Activated naive CD4-positive, alpha-beta T cell treated with anti-CD3 and anti-CD28 coated beads, Interleukin-2, amount 10 ng/mL, durations not matched to agents 7 days and 5 days (primary cell): ENCODE results near the gene EVX2.

Experiments
- CTCF ChIA-PET: fragments of 350-600 bp; sonication (Branson Sonifier 250); formaldehyde crosslinking; loops from one replicate; lab custom pipeline; 2021; ENCODE audit warnings: antibody characterized with exemption; lab: Charles Lee
- DNase-seq: peaks from one replicate; pipeline ENCODE4 v3.0.0-alpha.2; 2020
- H3K27ac Mint-ChIP-seq: one replicate; pipeline ENCODE4 v1.8.0; 2021; ENCODE audit warnings: mild to moderate bottlenecking, moderate library complexity, mixed read lengths
- H3K27me3 Mint-ChIP-seq: one replicate; pipeline ENCODE4 v1.8.0; 2021; ENCODE audit warnings: mild to moderate bottlenecking, mixed read lengths
- H3K36me3 Mint-ChIP-seq: one replicate; pipeline ENCODE4 v1.8.0; 2021; ENCODE audit warnings: mixed read lengths
- H3K4me1 Mint-ChIP-seq: one replicate; pipeline ENCODE4 v1.8.0; 2021; ENCODE audit warnings: mixed read lengths
- H3K4me3 Mint-ChIP-seq: one replicate; pipeline ENCODE4 v1.8.0; 2021; ENCODE audit warnings: mild to moderate bottlenecking, moderate library complexity, mixed read lengths
- H3K9me3 Mint-ChIP-seq: one replicate; pipeline ENCODE4 v1.8.0; 2021; ENCODE audit warnings: mixed read lengths

Gene EVX2

DNA sequence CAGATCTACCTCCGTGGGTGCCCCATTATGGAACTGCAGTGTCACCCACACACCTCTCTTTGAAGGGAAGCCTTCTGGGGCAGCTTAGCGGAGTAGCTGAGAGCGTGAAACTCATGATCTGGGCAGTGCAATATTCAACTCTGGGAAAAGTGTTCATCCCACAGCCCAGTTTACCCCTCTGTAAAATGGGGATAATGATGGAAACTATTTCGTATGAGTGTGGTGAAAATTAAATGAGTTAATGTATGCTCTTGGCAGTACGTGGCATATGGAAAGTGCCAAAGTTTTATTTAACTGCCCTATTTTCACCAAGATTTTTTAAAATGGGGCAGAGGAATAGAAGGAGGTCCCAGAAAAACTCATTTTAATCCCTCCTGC is 11.5 kb downstream of the EVX2 start:
- DNase-seq = no peak
- Mint-ChIP-seq H3K4me3 (no peak overlapping the region), H3K9me3 (no peaks in the 10 kb centered on the region), H3K27ac (no peak overlapping the region), H3K27me3 (peaks cover 93% of the 10 kb centered on the region), H3K4me1 (no peaks in the 10 kb centered on the region), H3K36me3 (no peaks in the 10 kb centered on the region)
- CTCF ChIA-PET = interaction anchor here (1.1 kb wide), 1 partner anchor 48 kb away, joined by 3 read pairs; no protein-coding TSS in a partner anchor

DNA sequence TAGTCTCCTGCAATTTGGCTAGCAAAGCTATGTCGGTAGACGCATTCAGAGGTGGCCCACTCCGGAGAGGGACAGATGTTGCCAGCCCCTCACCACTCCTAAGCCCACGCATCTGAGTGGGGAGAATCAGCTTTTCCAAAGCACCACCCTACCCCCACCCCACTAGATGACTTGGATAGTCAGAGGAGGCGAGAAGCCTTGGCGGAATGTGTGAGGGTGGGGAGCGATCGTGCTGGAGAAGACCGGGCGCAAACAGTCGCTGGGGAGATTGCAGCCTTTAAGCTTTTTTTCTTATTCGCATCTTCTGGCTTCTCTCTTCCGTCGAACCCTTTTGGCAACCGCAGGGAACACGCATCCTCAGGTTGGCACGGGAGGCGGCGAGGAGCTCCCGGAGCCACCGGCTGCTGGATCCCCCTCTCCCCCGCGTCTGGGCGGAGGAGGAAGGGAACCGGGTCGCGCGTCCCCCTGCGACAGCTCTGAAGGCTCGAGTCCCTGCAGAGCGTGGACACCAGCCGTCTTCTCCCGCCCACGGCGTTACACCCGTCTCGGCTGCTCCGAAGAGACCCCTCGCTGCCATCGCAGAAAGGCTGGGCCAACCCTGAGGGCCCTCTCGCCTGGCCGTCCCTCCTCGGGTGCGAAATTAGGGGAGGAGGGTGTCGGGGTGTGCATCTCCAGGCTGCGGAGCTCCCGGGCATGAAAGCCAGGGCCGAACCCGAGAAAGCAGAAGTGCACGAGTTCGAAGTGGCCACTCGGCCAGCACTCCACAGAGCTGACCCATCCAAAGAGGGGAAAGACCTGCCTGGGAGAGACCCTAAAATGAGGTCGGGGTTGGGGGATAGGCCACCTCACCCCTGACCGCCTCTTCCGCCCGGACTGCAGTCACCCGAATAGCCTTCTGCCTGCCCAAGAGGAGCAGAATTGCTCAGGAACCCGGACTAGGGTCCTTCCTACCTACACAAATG is 12.2 kb downstream of the EVX2 start:
- no peaks in the 10 kb centered on the region for H3K9me3 Mint-ChIP-seq
- H3K36me3 Mint-ChIP-seq = no peaks in the 10 kb centered on the region
- H3K27ac Mint-ChIP-seq = no peak overlapping the region
- DNase-seq = no peak
- no peak overlapping the region for H3K4me3 Mint-ChIP-seq
- no peaks in the 10 kb centered on the region for H3K4me1 Mint-ChIP-seq
- peaks cover 97% of the 10 kb centered on the region for H3K27me3 Mint-ChIP-seq
- CTCF ChIA-PET = interaction anchor here (1.0 to 1.1 kb wide), 2 partner anchors 48 to 382 kb away, joined by 3 read pairs; no protein-coding TSS in a partner anchor

DNA sequence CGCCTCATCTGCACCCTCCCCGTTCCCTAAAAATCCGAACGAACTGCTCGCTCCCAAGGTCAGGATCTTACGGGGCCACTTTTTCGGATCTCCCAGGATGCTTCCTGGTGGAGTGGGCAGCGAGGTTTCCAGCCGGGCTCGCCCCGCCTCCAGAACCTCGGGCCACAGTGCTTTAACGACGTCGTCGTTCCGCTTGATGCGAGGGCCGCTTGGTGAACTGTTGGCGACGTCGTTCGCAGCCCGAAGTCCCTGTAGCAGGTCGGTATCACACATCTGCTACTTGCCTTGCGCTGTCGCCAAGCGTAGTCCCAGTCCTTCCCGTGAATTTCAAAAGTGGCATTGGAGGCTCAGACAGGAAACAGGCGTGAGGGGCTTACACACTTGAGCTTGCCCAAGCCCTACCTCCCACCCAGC is 15.3 kb downstream of the EVX2 start:
- H3K4me1 Mint-ChIP-seq = no peaks in the 10 kb centered on the region
- H3K27ac Mint-ChIP-seq = no peak overlapping the region
- H3K27me3 Mint-ChIP-seq = peaks cover 86% of the 10 kb centered on the region
- no peaks in the 10 kb centered on the region for H3K9me3 Mint-ChIP-seq
- no peak for DNase-seq
- no peaks in the 10 kb centered on the region for H3K36me3 Mint-ChIP-seq
- H3K4me3 Mint-ChIP-seq = no peak overlapping the region
- CTCF ChIA-PET = no interaction called here

DNA sequence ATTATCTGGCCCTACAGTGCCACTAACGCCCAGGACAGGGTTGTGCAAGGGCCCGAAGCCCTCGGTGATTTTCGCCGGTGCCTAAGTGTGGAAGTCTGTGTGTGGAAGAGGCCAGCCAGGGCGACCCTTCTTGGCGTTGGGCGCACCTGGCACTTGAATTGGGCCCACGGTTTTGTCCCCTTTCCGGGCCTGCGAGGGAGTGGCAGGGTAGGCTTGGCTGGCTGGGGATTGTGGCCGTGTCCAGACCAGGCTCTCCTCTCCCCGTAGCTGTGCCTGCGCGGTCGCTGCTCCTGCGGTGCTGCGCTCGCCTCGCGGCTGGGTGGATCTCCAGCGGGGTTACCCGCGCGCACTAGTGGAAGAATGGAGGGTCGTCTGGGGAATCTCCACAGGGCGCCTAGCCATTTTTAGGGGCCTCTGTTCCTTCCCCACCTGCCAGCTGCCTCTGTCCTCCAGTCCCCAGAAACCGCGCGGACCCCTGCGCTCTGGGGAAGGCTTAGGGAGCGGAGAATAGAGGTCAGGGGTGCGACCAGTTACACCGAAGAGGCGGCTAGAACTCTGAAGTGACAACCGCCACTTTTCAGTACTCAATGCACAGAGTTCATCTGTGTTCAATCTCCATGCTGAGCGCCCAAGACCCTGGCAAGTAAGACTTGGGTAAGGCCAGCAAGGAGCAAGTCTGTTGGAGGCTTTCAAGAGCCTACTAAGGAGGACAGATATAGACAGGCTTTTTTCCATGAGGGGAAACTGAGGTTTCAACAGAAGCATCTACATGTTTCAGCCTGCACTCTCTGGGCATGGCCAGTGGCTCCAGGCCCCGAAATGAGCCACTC is 16.0 kb downstream of the EVX2 start:
- Mint-ChIP-seq H3K27ac (no peak overlapping the region), H3K9me3 (no peaks in the 10 kb centered on the region), H3K4me3 (no peak overlapping the region), H3K4me1 (no peaks in the 10 kb centered on the region), H3K27me3 (peaks cover 79% of the 10 kb centered on the region), H3K36me3 (no peaks in the 10 kb centered on the region)
- CTCF ChIA-PET = no interaction called here
- DNase-seq = no peak

- no peaks in the 10 kb centered on the region for H3K36me3 Mint-ChIP-seq
- no peak for DNase-seq
These were observed 16.8 kb downstream of the EVX2 start for GRCh38 chr2:176066645-176067588.

DNA sequence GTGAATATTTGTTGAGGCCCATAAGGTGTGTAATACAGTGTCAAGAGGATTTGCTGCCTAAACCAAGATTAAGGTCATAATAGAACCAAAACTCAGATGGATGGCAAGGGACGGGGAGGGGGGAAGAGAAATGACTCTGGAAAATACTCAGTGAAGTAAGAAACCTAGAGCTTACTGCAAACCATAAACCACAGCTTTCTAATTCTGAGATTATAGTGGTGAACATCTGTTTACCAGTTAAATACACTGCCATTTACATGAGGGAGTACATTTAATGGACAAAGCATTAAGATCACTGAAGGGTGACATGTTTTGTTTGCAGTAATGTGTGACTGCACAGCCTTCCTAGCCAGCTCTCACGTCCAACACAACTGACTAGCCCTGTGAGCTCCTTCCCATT is 19.8 kb downstream of the EVX2 start:
- Mint-ChIP-seq H3K27me3 (peaks cover 45% of the 10 kb centered on the region), H3K4me1 (no peaks in the 10 kb centered on the region), H3K36me3 (no peaks in the 10 kb centered on the region), H3K27ac (no peak overlapping the region), H3K9me3 (no peaks in the 10 kb centered on the region), H3K4me3 (no peak overlapping the region)
- CTCF ChIA-PET = no interaction called here
- DNase-seq = no peak

More at GRCh38 chr2:176066645-176067588, 16.8 kb downstream of the EVX2 start:
- CTCF ChIA-PET = no interaction called here
- Mint-ChIP-seq H3K27me3 (peaks cover 70% of the 10 kb centered on the region), H3K27ac (no peak overlapping the region), H3K4me1 (no peaks in the 10 kb centered on the region), H3K9me3 (no peaks in the 10 kb centered on the region), H3K4me3 (no peak overlapping the region)

DNA sequence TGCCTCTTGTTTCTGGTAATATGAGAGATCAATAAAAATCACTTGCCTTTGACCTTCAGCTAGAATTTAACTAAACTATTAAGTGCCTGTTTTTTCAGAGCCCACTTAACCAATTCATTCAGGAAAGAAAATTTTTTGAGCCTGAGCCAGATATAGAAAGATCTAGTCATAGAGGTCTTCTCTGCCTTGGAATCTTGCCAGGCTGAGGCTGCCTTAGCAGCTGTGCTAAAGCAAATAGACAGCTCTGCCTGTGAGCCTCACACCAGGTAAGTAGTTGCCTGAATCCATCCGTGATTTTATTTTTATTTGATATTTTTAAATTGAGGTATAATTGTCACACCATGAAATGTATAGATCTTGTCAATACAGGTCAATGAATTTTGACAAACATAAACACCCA is 27.4 kb downstream of the EVX2 start:
- no peak for DNase-seq
- Mint-ChIP-seq H3K27ac (no peak overlapping the region), H3K4me1 (no peaks in the 10 kb centered on the region), H3K4me3 (no peak overlapping the region), H3K36me3 (no peaks in the 10 kb centered on the region), H3K9me3 (no peaks in the 10 kb centered on the region), H3K27me3 (peaks cover 13% of the 10 kb centered on the region)
- CTCF ChIA-PET = no interaction called here

GRCh38 chr2:176039375-176039774 is 44.4 kb downstream of the EVX2 start:
- no peaks in the 10 kb centered on the region for H3K4me1 Mint-ChIP-seq
- H3K36me3 Mint-ChIP-seq = no peaks in the 10 kb centered on the region
- no peak for DNase-seq
- H3K27me3 Mint-ChIP-seq = peaks cover 8% of the 10 kb centered on the region
- CTCF ChIA-PET = no interaction called here
- no peak overlapping the region for H3K4me3 Mint-ChIP-seq
- H3K9me3 Mint-ChIP-seq = peaks cover 2% of the 10 kb centered on the region
- H3K27ac Mint-ChIP-seq = no peak overlapping the region

GRCh38 chr2:176038694-176039093 is 45.1 kb downstream of the EVX2 start:
- CTCF ChIA-PET = no interaction called here
- Mint-ChIP-seq H3K4me3 (no peak overlapping the region), H3K9me3 (peaks cover 2% of the 10 kb centered on the region), H3K27ac (no peak overlapping the region), H3K27me3 (peaks cover 10% of the 10 kb centered on the region), H3K36me3 (no peaks in the 10 kb centered on the region), H3K4me1 (no peaks in the 10 kb centered on the region)
- DNase-seq = no peak

GRCh38 chr2:176035013-176035691 is 48.6 kb downstream of the EVX2 start:
- H3K36me3 Mint-ChIP-seq = no peaks in the 10 kb centered on the region
- H3K4me3 Mint-ChIP-seq = no peak overlapping the region
- H3K27ac Mint-ChIP-seq = no peak overlapping the region
- peaks cover 13% of the 10 kb centered on the region for H3K27me3 Mint-ChIP-seq
- H3K9me3 Mint-ChIP-seq = no peaks in the 10 kb centered on the region
- no peak for DNase-seq
- H3K4me1 Mint-ChIP-seq = no peaks in the 10 kb centered on the region
- CTCF ChIA-PET = no interaction called here

DNA sequence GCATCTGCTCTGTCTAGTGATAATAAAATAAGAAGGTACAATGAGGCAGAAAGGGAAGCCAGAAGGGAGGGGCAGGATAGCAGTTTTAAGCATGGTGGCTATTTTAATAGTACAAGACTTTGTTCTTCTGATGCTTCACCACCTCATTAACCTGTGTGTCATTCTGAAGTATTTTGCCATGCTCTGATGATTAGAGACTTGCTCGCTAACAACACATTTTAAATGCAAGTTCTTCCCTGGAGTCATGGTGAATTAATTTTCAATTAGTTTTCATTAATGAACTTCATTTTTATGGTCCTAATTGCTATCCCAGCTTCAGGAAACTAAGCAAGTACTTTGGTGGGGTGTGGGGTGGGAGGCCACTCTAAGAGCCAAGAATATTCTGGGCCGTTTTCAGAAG is 56.0 kb downstream of the EVX2 start:
- Mint-ChIP-seq H3K36me3 (no peaks in the 10 kb centered on the region), H3K27ac (no peak overlapping the region), H3K9me3 (no peaks in the 10 kb centered on the region), H3K4me3 (no peak overlapping the region), H3K4me1 (no peaks in the 10 kb centered on the region), H3K27me3 (peaks cover 7% of the 10 kb centered on the region)
- DNase-seq = no peak
- CTCF ChIA-PET = no interaction called here
